ENCODE measurements around the gene LRRC23. TPM values are rescaled to one million over a fixed set of nuclear protein-coding genes. Genes with fewer than 3 reads are reported as not detected.
"Not testable (repeated sequence)": the region's sequence is repeated elsewhere in the genome, so short reads cannot be mapped to it uniquely, and the experiment has no call there.

LRRC23 gene
- total RNA-seq, 2 donors from 2014 or later, result 8.5 TPM

- no peaks in the 10 kb centered on the region for H3K27me3 ChIP-seq (replicated peaks; ENCODE audit: insufficient read depth)
- H3K36me3 ChIP-seq, result peaks cover 13% of the 10 kb centered on the region
- H3K4me3 ChIP-seq, result no peak overlapping the region
- no peak overlapping the region for H3K27ac ChIP-seq
- no peak for TF ChIP-seq CTCF (IDR thresholded peaks at IDR 0.05)
- no peaks in the 10 kb centered on the region for H3K9me3 ChIP-seq
- H3K4me1 ChIP-seq (ENCODE audit: control insufficient read depth in 1 of 2, low read depth in 2 of 2), result peaks cover 4 to 17% of the 10 kb centered on the region in 2 donors
- DNase-seq (ENCODE audit: low spot score), result no peak
- no peak for ATAC-seq (ENCODE audit: insufficient number of reproducible peaks, low FRiP score, low read depth)
These were observed 16.3 kb upstream of the LRRC23 start for GRCh38 chr12:6888360-6888759.

- H3K27me3 ChIP-seq (replicated peaks; ENCODE audit: insufficient read depth); H3K27ac ChIP-seq; DNase-seq (ENCODE audit: low spot score); H3K9me3 ChIP-seq; ATAC-seq (ENCODE audit: insufficient number of reproducible peaks, low FRiP score, low read depth); H3K4me3 ChIP-seq; H3K36me3 ChIP-seq: not testable (repeated sequence)
- peaks cover 4 to 17% of the 10 kb centered on the region in 2 donors for H3K4me1 ChIP-seq (ENCODE audit: control insufficient read depth in 1 of 2, low read depth in 2 of 2)
These were observed 15.8 kb upstream of the LRRC23 start for GRCh38 chr12:6888794-6889193.

GRCh38 chr12:6889775-6890573, 14.6 kb upstream of the LRRC23 start:
- peak overlapping the region; percentile 81 to 93 for H3K27ac ChIP-seq
- not testable (repeated sequence) for H3K9me3 ChIP-seq; H3K36me3 ChIP-seq; ATAC-seq (ENCODE audit: insufficient number of reproducible peaks, low FRiP score, low read depth); H3K27me3 ChIP-seq (replicated peaks; ENCODE audit: insufficient read depth); DNase-seq (ENCODE audit: low spot score); H3K4me3 ChIP-seq
- peaks cover 4 to 17% of the 10 kb centered on the region in 2 donors for H3K4me1 ChIP-seq (ENCODE audit: control insufficient read depth in 1 of 2, low read depth in 2 of 2)

- ATAC-seq (ENCODE audit: insufficient number of reproducible peaks, low FRiP score, low read depth) (peak; percentile 95), DNase-seq (ENCODE audit: low spot score) (peak; percentile 81)
- Histone ChIP-seq H3K9me3 (no peaks in the 10 kb centered on the region), H3K27ac (peak overlapping the region; percentile 90 to 93), H3K36me3 (no peaks in the 10 kb centered on the region), H3K4me1 (ENCODE audit: control insufficient read depth in 1 of 2, low read depth in 2 of 2) (peaks cover 4 to 17% of the 10 kb centered on the region in 2 donors), H3K27me3 (replicated peaks; ENCODE audit: insufficient read depth) (no peaks in the 10 kb centered on the region), H3K4me3 (peak overlapping the region; percentile 74)
- TF ChIP-seq CTCF (IDR thresholded peaks at IDR 0.05), result peak; percentile 84
These were observed 13.6 kb upstream of the LRRC23 start for GRCh38 chr12:6890789-6891645.

- Histone ChIP-seq H3K4me3 (peak overlapping the region; percentile 74), H3K4me1 (ENCODE audit: control insufficient read depth in 1 of 2, low read depth in 2 of 2) (peaks cover 4 to 17% of the 10 kb centered on the region in 2 donors), H3K27me3 (replicated peaks; ENCODE audit: insufficient read depth) (no peaks in the 10 kb centered on the region), H3K36me3 (no peaks in the 10 kb centered on the region), H3K27ac (peak overlapping the region; percentile 90 to 93), H3K9me3 (no peaks in the 10 kb centered on the region)
- ATAC-seq (ENCODE audit: insufficient number of reproducible peaks, low FRiP score, low read depth) (no peak), DNase-seq (ENCODE audit: low spot score) (no peak)
- TF ChIP-seq CTCF (IDR thresholded peaks at IDR 0.05), result no peak
These were observed 13.0 kb upstream of the LRRC23 start for GRCh38 chr12:6891646-6892001.

GRCh38 chr12:6892683-6893082, 11.9 kb upstream of the LRRC23 start:
- not testable (repeated sequence) for H3K27me3 ChIP-seq (replicated peaks; ENCODE audit: insufficient read depth); H3K4me3 ChIP-seq; H3K9me3 ChIP-seq; DNase-seq (ENCODE audit: low spot score); H3K27ac ChIP-seq; ATAC-seq (ENCODE audit: insufficient number of reproducible peaks, low FRiP score, low read depth); H3K36me3 ChIP-seq
- H3K4me1 ChIP-seq (ENCODE audit: control insufficient read depth in 1 of 2, low read depth in 2 of 2), result peaks cover 4 to 17% of the 10 kb centered on the region in 2 donors
